ENCODE results near the gene TUG1. TPM values are rescaled to one million over a fixed set of nuclear protein-coding genes. Genes with fewer than 3 reads are reported as not detected.

TUG1 gene
- total RNA-seq, 1 donor from 2014 or later: 83.0 TPM

- POLR2A ChIA-PET: no interaction called here
- no peak overlapping the region for H3K27ac Mint-ChIP-seq
- TF ChIP-seq CTCF (IDR thresholded peaks at IDR 0.05): no peak
- H3K27me3 Mint-ChIP-seq: no peaks in the 10 kb centered on the region
- DNase-seq: no peak
- H3K9me3 Mint-ChIP-seq: no peaks in the 10 kb centered on the region
- CTCF ChIA-PET: no interaction called here
- no peak for ATAC-seq (ENCODE audit: low read depth)
- H3K36me3 Mint-ChIP-seq (ENCODE audit: low read depth): no peaks in the 10 kb centered on the region
- intact Hi-C loops (cut with micrococcal nuclease): no loop called here
- H3K4me1 Mint-ChIP-seq: no peaks in the 10 kb centered on the region
- no peak overlapping the region for H3K4me3 Mint-ChIP-seq
Observed at GRCh38 chr22:31022516-31022915, 53.5 kb downstream of the TUG1 start.

Other genes starting within 250 kb of the TUG1 start
- 22.6 and 23.8 TPM in 2 replicates for gene MORC2, start 491 bp upstream of the TUG1 start, total RNA-seq
- 2.8 and 3.1 TPM in 2 replicates for gene SMTN, start 112.1 kb downstream of the TUG1 start, total RNA-seq
- 9.0 and 9.5 TPM in 2 replicates for gene SELENOM, start 138.3 kb downstream of the TUG1 start, total RNA-seq
- 0.12 and 0.16 TPM in 2 replicates for gene INPP5J, start 153.7 kb downstream of the TUG1 start, total RNA-seq
- gene PLA2G3, start 171.2 kb downstream of the TUG1 start, total RNA-seq: not detected in 2 replicates
- 19.0 and 20.7 TPM in 2 replicates for gene RNF185, start 190.9 kb downstream of the TUG1 start, total RNA-seq
- gene LIMK2, start 243.0 kb downstream of the TUG1 start, total RNA-seq: 15.3 and 17.7 TPM in 2 replicates